HFF-Myc (cell line): ENCODE measurements around the gene PIMREG.

Source experiments
- DNase-seq: peaks from one replicate; pipeline ENCODE4 v3.0.0-alpha.2; 2011; ENCODE audit warnings: low read depth; ENCODE audit errors: extremely low read depth
- H3K4me3 ChIP-seq: replicated peaks from 2 replicates; pipeline ENCODE4 v1.5.1; 2011; ENCODE audit warnings: low read depth, mild to moderate bottlenecking, control low read depth, low read length
- CTCF ChIP-seq: IDR thresholded peaks from 2 replicates; pipeline ENCODE4 v1.5.1; 2012; ENCODE audit warnings: mild to moderate bottlenecking, low read depth, low read length, control low read depth; ENCODE audit errors: missing control alignments

PIMREG gene

GRCh38 chr17:6498356-6498755, 54.1 kb downstream of the PIMREG start:
- DNase-seq = no peak
- H3K4me3 ChIP-seq = no peak overlapping the region
- no peak for TF ChIP-seq CTCF

- no peak for DNase-seq
- TF ChIP-seq CTCF = no peak
Measured at GRCh38 chr17:6498901-6499540, 54.8 kb downstream of the PIMREG start.

More at GRCh38 chr17:6498901-6499540, 54.8 kb downstream of the PIMREG start:
- no peak overlapping the region for H3K4me3 ChIP-seq
